Stimulated activated CD4-positive, alpha-beta T cell treated with anti-CD3 and anti-CD28 coated beads, TNF-alpha, amount 100 ng/mL, for 48 hours (primary cell): ENCODE results near the gene SRPX2.
A peak's percentile ranks its signal among the peaks of the same experiment; 100 is the strongest.

Experiments
- DNase-seq, 3 donors: peaks; one replicate each; pipeline ENCODE4 v3.0.0-alpha.2; 2020; ENCODE audit warnings: low read depth in 3 of 3

The SRPX2 gene, protein sequence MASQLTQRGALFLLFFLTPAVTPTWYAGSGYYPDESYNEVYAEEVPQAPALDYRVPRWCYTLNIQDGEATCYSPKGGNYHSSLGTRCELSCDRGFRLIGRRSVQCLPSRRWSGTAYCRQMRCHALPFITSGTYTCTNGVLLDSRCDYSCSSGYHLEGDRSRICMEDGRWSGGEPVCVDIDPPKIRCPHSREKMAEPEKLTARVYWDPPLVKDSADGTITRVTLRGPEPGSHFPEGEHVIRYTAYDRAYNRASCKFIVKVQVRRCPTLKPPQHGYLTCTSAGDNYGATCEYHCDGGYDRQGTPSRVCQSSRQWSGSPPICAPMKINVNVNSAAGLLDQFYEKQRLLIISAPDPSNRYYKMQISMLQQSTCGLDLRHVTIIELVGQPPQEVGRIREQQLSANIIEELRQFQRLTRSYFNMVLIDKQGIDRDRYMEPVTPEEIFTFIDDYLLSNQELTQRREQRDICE

DNA sequence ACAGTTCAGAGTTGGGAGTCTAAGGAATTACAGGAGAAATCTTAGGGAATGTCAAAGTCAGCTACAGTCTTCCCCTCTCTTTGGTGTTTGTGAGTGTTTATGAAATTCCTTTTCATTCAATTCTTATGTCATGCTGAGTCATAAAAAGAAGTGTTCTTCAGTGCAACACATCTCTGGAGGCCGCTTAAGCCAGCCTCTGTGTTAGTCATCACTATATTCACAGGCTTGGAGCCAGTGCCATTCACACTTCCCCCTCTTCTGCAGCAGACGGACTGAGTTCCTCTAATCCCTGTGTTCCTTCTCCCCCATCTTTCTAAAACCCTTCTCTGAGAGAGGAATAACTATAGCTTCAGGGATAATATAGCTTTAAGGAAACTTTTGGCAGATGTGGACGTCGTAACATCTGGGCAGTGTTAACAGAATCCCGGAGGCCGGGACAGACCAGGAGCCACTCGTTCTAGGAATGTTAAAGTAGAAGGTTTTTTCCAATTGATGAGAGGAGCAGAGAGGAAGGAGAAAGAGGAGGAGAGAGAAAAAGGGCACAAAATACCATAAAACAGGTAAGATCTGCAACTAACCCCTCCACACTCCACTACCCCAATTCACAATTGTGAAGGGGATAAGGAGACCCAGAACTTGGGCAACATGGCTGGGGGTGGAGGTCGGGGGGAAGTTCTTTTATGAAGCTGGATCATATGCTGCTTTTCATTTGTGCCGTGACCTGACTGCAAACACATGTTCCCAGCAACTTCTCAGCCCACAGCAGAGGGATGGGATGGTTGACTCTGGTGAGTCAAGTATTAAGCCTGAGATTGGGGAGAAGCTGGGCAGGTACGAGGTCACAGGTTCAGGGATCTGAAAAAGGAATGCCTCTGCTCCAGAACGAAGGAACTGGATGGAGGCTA, at the start of gene SRPX2:
Gene SRPX2 (plus strand): TSS at position 244 of the 905 bp plus-strand sequence. CDS start 2,124 bp downstream, outside the sequence.
- DNase-seq, result no peak

DNA sequence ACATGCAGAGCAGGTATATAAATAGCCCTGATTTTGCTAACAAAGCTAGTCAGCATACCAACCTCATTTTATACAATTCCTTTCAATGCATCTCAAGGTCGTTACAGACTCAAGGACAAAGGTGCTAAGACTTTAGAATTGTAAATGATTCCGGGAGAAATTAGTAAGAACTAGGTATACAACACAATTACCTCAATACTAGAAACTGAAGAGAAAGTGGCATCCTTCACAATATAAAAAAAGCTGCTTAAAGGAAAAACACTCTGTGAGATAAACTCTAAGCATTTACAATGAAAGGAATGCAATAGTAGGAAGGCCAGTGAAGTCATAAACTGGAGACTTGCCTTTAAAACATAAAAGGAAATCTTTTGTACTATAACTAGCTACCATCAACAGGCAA, 47.4 kb upstream of the SRPX2 start:
- no peak for DNase-seq

DNA sequence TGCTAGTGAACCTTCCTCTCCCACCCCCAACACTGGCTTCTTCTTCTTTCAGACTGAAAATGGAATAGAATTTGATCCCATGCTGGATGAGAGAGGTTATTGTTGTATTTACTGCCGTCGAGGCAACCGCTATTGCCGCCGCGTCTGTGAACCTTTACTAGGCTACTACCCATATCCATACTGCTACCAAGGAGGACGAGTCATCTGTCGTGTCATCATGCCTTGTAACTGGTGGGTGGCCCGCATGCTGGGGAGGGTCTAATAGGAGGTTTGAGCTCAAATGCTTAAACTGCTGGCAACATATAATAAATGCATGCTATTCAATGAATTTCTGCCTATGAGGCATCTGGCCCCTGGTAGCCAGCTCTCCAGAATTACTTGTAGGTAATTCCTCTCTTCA, 44.5 kb upstream of the SRPX2 start:
- no peak for DNase-seq

DNA sequence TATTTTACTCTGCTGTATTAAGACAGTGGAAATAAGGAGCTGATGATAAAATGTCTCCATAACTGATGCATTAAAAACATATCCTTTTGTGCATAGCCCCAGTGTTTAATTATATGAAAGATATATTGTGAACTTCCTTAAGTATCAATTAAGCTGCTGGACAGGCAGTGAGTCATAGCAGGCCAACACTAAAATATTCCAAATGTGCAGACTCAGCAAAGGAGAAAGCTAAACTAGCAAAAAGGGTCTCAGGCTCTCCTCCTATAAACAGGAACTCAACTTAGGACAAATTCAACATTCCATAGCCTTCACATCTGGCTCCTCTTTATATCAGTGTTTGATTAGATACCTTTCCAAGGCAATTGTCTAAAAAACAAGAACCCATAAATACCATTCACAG, 43.7 kb upstream of the SRPX2 start:
- DNase-seq, result no peak

DNA sequence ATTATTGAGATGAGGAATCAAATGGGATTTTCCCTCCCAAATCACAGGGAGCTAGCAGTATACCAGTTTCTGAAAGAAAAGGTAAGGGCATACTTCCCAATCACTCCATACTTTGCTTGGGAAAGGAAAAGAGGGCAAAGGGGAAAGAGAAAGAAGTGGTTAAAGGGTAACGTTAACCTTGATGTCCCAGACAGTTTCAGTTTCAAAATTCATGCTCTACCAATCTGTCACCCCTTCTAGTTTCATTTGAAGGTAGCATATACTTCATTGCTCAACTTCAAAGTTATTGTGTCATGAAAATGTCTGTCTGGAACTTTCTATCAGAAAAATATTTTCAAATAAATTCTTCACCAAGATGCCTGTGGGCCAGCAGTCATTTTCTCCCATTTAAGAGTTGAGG, 43.2 kb upstream of the SRPX2 start:
- DNase-seq, result no peak

- no peak for DNase-seq
Measured at GRCh38 chrX:100606753-100607152, 37.2 kb upstream of the SRPX2 start.

GRCh38 chrX:100609591-100609990, 34.4 kb upstream of the SRPX2 start:
- no peak for DNase-seq

GRCh38 chrX:100611951-100612350, 32.0 kb upstream of the SRPX2 start:
- DNase-seq, result no peak

DNA sequence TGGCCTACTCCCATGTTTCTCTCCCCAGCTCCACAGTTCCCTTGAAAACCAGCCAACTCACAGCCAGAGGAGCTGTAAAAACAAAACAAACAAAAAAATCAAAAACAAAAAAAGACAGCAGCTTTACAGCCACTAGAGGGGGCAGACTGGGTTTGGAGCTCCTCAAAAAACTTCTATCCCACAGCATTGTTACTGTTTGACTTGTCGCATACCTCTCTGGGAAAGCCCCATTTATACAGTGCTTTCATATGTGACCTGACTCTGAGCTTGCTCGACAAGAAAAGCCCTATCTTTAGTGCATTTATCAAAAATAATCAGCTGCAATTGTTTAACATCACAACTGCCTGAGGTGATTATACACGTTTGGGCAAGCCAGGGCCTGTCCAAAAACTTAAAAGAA, 29.0 kb upstream of the SRPX2 start:
- DNase-seq, result no peak

DNA sequence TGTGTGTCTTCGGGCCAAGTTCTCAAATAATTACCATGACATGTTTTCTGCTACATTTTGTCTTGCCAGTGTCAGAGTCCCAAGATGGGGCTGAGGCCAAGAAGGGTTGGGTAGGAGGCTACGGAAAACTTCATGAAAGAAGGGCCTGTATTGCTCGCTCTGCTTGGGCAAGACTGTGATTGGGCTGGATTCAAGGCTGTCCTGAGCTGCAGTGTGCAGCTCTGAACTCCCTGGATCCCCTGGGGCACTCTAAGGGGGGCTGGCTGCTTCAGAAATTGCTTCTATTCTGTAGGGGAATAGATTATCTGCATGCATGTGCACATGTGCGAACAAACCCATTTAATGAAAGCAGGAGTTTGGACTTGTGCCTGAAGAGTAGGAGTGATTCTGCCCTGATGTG, 21.0 kb upstream of the SRPX2 start:
- no peak for DNase-seq

- no peak for DNase-seq
Measured at GRCh38 chrX:100625985-100626491, 18.0 kb upstream of the SRPX2 start.

DNA sequence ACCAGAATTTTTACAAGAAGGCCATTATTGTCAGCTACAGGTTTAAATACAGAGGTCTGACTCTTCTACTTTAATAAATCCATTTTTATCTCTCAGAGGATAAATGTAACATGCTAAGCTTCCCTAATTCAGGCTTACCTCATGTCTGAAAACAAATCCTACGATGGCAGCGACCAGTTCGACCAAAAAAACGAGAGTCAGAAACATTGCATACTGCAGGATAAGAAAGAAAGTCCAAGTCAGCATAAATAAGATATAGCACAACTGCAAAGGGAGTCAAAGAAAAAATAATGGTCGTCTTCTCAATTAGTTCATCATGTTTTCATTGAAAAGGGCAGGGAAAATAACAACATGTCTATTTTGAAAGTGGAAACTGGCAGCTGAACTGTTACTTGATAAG, 9.0 kb upstream of the SRPX2 start:
- DNase-seq, result no peak

GRCh38 chrX:100635989-100636320, 8.0 kb upstream of the SRPX2 start:
- DNase-seq, result no peak

DNA sequence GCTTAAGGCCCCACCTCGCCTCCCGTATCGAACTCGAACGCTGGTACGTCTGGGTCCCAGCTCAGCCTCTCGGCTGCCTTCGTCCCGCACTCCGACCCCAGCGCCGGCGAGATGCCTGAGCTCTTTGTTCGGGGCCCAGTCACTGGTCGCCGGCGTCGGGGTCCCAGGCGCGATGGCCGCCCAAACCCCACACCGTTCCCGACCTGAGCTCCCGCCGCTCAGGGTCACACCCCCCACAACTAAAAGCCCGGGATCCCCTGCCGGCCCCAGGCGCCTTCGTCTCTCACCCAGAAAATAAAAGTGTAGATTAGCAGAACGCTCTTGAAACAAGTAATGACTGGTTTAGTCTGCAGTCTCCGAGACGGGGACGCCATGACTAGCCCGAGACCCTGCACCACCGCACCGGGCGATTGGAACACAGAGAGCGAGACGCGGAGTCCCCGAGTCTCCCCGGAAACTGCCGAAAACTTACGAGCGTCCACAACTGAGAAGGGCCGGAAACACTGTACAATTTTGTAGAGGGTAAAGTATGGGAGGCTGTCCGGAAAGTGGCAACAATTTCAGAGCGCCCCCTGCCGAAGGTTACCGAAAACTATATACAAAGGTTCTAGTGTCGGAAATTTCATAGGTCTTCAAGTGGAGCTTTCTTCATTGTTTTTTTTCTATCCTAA, 7.5 kb upstream of the SRPX2 start, which contains the start of gene TSPAN6:
Gene TSPAN6 (minus strand): TSS at position 486 of the 671 bp plus-strand sequence. CDS start 112 bp downstream, at position 374.
- DNase-seq, result peak; percentile 41 to 66 (median 64)

DNA sequence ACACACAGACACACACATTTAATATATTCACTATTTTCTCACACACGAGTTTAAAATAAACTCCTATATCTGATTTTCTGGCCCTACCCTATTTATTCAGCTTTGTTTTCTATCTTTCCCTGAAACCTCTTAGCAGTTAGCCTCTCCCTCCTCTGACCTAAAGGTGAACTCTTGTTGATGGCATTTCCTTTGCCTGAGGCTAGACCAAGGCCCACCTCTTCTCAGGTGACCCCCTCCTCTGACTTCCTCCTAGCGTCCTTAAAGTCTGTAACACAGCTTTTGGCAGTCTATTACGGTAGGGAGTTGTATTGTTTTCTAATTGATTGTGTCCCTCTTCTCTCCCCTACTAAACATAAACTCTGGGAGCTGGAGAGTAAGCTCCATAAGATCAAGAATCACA, 1.7 kb upstream of the SRPX2 start:
- DNase-seq, result no peak

- DNase-seq, result no peak
Measured at GRCh38 chrX:100643212-100643611, 787 bp upstream of the SRPX2 start.

- DNase-seq, result no peak
Measured at GRCh38 chrX:100645106-100645505, 1.1 kb downstream of the SRPX2 start.

DNA sequence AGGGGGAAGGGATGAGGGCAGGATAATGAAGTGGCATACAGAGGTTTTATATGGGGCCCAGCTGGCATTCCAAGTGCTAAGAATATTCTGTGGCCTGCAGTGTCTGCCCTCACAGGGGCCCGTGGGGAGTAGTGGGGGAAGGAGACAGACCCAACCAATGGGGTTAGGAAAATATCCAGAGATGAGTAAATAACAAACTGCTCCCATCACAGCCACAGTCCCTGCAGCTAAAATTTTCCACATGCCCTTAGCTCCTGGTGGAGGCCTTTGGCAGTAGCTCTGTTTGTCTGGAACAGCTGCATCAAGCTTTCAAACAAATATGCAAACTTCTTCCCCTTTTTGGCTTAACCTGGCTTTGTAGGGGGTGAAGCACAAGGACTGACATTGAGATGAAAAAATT, 3.1 kb downstream of the SRPX2 start:
- no peak for DNase-seq

DNA sequence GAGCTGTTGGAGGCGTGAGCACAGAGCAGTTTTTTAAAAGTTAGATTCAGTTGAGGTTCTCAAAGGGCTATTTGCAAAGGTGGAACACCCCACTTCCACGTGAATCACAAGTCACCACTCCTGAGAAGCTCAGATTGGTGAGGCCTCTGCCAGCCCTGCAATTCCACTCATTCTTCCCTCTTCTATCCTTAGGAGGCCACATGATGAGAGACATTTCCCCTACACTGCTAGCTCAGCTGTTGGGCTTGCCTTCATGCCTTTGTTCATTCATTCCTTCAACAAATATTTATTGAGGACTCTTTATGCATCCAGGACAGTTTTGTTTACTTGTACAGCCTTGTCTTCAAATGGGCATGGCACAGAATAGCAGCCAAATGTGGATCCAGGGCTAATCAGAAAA, 3.7 kb downstream of the SRPX2 start:
- no peak for DNase-seq

DNA sequence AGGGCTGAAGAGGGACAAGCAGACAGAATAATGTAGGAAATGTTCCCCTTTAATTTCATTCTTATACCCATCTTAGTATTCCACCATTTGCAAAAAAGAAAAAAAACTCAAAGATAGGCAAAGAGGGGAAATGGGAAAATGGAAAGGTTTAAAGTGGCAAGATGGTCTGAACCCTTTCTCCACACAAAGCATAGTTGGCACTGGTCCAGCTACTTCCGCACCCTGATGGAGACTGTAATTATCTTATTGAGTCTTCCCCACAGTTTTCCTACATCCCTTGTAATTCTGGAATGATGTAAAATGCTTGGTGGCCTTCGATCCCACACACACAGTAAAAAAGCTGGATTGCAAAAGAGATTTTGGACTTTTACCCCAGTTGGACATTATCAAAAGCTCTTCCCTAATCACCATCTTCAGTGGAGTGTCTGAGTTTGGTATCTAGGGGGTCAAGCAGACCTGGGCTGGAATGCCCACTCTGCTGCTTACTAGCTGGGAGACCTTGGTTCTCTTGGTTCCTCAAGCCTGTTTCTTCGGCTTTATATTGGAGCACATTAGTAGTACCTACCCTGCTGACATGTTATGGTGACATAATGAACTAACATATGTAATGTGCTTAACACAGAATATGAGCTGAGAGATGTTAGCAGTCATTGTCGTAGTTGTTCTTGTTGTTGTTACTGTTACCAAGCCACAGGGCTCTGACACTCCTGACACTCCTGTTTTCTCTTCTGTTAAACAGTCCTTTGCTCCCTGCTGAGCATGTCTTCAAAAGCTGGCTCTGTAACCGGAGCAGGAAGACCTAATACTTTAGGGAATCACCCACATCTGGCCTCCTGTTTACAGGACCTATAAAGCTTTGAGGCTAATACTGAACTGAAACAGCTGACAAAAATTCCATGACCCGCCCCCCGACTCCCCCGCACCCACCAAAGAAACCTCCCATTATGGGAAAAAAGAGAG, 4.7 kb downstream of the SRPX2 start:
- no peak for DNase-seq
